Panc1 (cell line): ENCODE results near the gene AP2B1. TPM values are rescaled to one million over a fixed set of nuclear protein-coding genes. Genes with fewer than 3 reads are reported as not detected.

Source experiments
- ATAC-seq: fragments of 200-7000 bp; cut with Tn5 transposase; 2 replicates; pipeline ENCODE4 v1.9.1; 2020; ENCODE audit warnings: mild to moderate bottlenecking, moderate library complexity
- BruUV-seq: library from RNA; stranded (reverse); fragments of 400-500 nt; replicated peaks from 2 replicates; lab custom pipeline; 2021; lab: Mats Ljungman, UMichigan
- CTCF ChIA-PET: fragments of 300-600 bp; sonication (Branson Sonifier 250); formaldehyde crosslinking; loops from one replicate; lab custom pipeline; 2022; ENCODE audit warnings: antibody characterized with exemption; lab: Charles Lee
- POLR2A ChIA-PET: fragments of 300-600 bp; sonication (Branson Sonifier 250); formaldehyde crosslinking; loops from one replicate; lab custom pipeline; 2022; ENCODE audit warnings: antibody characterized with exemption; lab: Charles Lee
- DNase-seq: peaks from one replicate; pipeline ENCODE4 v3.0.0-alpha.2; 2010; ENCODE audit warnings: low read depth, low spot score
- H3K27ac ChIP-seq: 2 replicates; pipeline ENCODE4 v1.5.1; 2011; ENCODE audit warnings: mild to moderate bottlenecking, low read length, inconsistent platforms
- H3K27me3 ChIP-seq: fragments of 200-500 bp; sonication (Bioruptor generic); 2 replicates; pipeline ENCODE4 v1.6.0; 2014; ENCODE audit warnings: low read length, inconsistent platforms; ENCODE audit not compliant: control insufficient read depth, insufficient read depth
- H3K36me3 ChIP-seq: fragments of 200-500 bp; sonication (Bioruptor generic); 2 replicates; pipeline ENCODE4 v1.5.1; 2014; ENCODE audit warnings: inconsistent platforms, mild to moderate bottlenecking, low read length, moderate library complexity; ENCODE audit not compliant: control insufficient read depth, insufficient read depth
- H3K4me1 ChIP-seq: 2 replicates; pipeline ENCODE4 v1.5.1; 2011; ENCODE audit warnings: inconsistent platforms, mild to moderate bottlenecking, low read length, moderate library complexity; ENCODE audit not compliant: control insufficient read depth, insufficient read depth
- H3K4me3 ChIP-seq, 2 experiments: 2 replicates each; pipeline ENCODE4 v1.5.1; 2011 to 2012; ENCODE audit warnings: low read depth in 2 of 2, low read length in 2 of 2, mild to moderate bottlenecking in 2 of 2, inconsistent platforms in 1 of 2, moderate library complexity in 1 of 2
- H3K9me3 ChIP-seq: fragments of 200-500 bp; sonication (Bioruptor generic); 2 replicates; pipeline ENCODE4 v1.5.1; 2014; ENCODE audit warnings: low read depth, mild to moderate bottlenecking, inconsistent platforms, low read length, moderate library complexity; ENCODE audit not compliant: control insufficient read depth, insufficient read depth
- CTCF ChIP-seq: fragments of 450-650 bp; IDR thresholded peaks from 2 replicates; pipeline ENCODE4 v1.5.1; 2017; ENCODE audit warnings: mild to moderate bottlenecking
- POLR2AphosphoS5 ChIP-seq: IDR thresholded peaks from 2 replicates; pipeline ENCODE4 v1.6.1; 2012; ENCODE audit warnings: mild to moderate bottlenecking, low read depth, low read length, moderate library complexity
- REST ChIP-seq, 2 experiments: IDR thresholded peaks; 2 replicates each; pipeline ENCODE4 v1.6.1; 2011 to 2012; ENCODE audit warnings: low read depth in 2 of 2, control low read depth in 1 of 2, low read length in 1 of 2, mild to moderate bottlenecking in 1 of 2, moderate library complexity in 1 of 2; ENCODE audit not compliant: insufficient read depth in 1 of 2
- SIN3A ChIP-seq: IDR thresholded peaks from 2 replicates; pipeline ENCODE4 v1.6.1; 2012; ENCODE audit warnings: low read depth, mild to moderate bottlenecking, low read length, moderate library complexity, borderline replicate concordance; ENCODE audit not compliant: insufficient read depth
- TCF7L2 ChIP-seq: IDR thresholded peaks from 2 replicates; pipeline ENCODE4 v1.6.1; 2011; ENCODE audit warnings: mild to moderate bottlenecking, low read depth, low read length, inconsistent platforms
- in situ Hi-C: cut with HindIII; loops from 2 replicates; pipeline ENCODE4 v1.10.0; 2016; ENCODE audit warnings: low sequenced_read_pairs, low pct_unique_long_range_greater_than_20kb
- intact Hi-C: fragments of 100-400 bp; cut with micrococcal nuclease; formaldehyde crosslinking; loops from one replicate; pipeline ENCODE4 v1.10.0; 2022; ENCODE audit not compliant: unreplicated experiment
- total RNA-seq: library from RNA; stranded (reverse); gene quantifications from one replicate; pipeline ENCODE4 v1.2.1, GENCODE V29; 2021; ENCODE audit not compliant: unreplicated experiment

Gene AP2B1
- total RNA-seq, 1 experiment from 2014 or later = 446 TPM

GRCh38 chr17:35733366-35733765 lies 146.2 kb downstream of the AP2B1 start:
- DNase-seq (no peak), ATAC-seq (no peak)
- ChIA-PET CTCF (no interaction called here), POLR2A (no interaction called here)
- no peaks in the 10 kb centered on the region for H3K9me3 ChIP-seq
- no peak overlapping the region for H3K27ac ChIP-seq
- H3K4me3 ChIP-seq = no peak overlapping the region
- TF ChIP-seq TCF7L2 (no peak), POLR2AphosphoS5 (no peak), SIN3A (no peak), REST (IDR thresholded peaks at IDR 0.05; ENCODE audit: insufficient read depth in 1 of 2, low read depth in 2 of 2, low read length in 1 of 2) (no peak), CTCF (no peak)
- in situ Hi-C loops = no loop called here
- no TSS peak for BruUV-seq
- intact Hi-C loops = no loop called here
- H3K36me3 ChIP-seq = no peaks in the 10 kb centered on the region
- H3K4me1 ChIP-seq = peaks cover 7% of the 10 kb centered on the region; the same call in 1 of the 2 replicates
- no peaks in the 10 kb centered on the region for H3K27me3 ChIP-seq

GRCh38 chr17:35734396-35734795 lies 147.3 kb downstream of the AP2B1 start:
- Histone ChIP-seq H3K27me3 (no peaks in the 10 kb centered on the region), H3K9me3 (no peaks in the 10 kb centered on the region), H3K27ac (no peak overlapping the region), H3K36me3 (no peaks in the 10 kb centered on the region), H3K4me3 (no peak overlapping the region), H3K4me1 (peaks cover 7% of the 10 kb centered on the region; the same call in 1 of the 2 replicates)
- ATAC-seq (no peak), DNase-seq (no peak)
- BruUV-seq = no TSS peak
- intact Hi-C loops (no loop called here), in situ Hi-C loops (no loop called here)
- POLR2A ChIA-PET = no interaction called here
- CTCF ChIA-PET = no interaction called here
- TF ChIP-seq CTCF (no peak), REST (IDR thresholded peaks at IDR 0.05; ENCODE audit: insufficient read depth in 1 of 2, low read depth in 2 of 2, low read length in 1 of 2) (no peak), SIN3A (no peak), POLR2AphosphoS5 (no peak), TCF7L2 (no peak)
